ENCODE measurements around the gene NUMBL. TPM values are rescaled to one million over a fixed set of nuclear protein-coding genes. Genes with fewer than 3 reads are reported as not detected.

NUMBL gene
- total and polyA plus RNA-seq, 2 of the 8 experiments (the other 6 are each of a cell fraction or from before 2014, with no cell fraction given): 13.5 to 24.8 TPM

DNA sequence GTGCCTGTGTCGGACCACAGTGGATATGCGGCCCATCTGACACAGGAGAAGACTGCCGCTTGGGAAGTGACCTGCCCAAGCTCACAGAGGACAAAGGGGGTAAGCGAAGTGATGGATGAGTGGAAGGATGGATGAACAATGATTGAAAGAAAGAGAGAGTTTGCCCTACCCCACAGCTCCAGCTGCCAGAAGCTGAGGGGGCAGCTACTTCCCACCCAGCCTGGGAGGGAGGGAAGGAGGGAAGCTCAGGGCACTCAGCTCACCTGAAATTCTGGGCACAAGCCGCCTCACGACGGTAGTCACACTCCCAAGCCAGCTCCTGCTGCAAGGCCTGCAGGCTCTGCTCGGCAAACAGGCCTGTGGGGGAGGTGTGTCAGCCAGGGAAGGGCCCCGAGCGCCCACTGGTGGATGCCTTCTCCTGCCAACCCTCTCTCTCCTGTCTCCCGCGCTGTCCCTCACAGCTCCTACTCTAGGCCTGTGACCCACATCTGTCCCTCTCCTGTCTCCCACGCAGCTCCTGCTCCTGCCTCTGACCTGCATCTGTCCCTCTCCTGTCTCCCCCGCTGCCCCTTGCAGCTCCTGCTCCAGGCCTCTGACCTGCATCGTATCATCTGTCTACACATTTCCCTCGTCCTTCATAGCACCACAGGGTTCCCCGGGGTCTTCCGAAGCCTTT, 12.0 kb upstream of the NUMBL start:
- H3K23ac ChIP-seq (ENCODE audit: insufficient read length): no peak overlapping the region
- no peak overlapping the region for H4K5ac ChIP-seq (ENCODE audit: insufficient read length, low read depth, low read length)
- H3K4ac ChIP-seq (replicated peaks; ENCODE audit: insufficient read length, low read depth, low read length): no peak overlapping the region
- no peak overlapping the region for H3K18ac ChIP-seq (ENCODE audit: extremely low read depth, low read length)
- H3K9me3 ChIP-seq (ENCODE audit: insufficient read depth in 2 of 2, low read depth in 1 of 2, low read length in 1 of 2): no peaks in the 10 kb centered on the region
- POLR2A ChIA-PET (ENCODE audit: partially characterized antibody): interaction anchor here (0.9 to 2.8 kb wide), 12 partner anchors 9 to 126 kb away, joined by 3 to 24 read pairs (median 4); partner anchors contain the start of genes ACTMAP, COQ8B, ITPKC and NUMBL
- no peak overlapping the region for H2AK5ac ChIP-seq (ENCODE audit: low read depth, low read length)
- H2BK20ac ChIP-seq (ENCODE audit: low read length): no peak overlapping the region
- peak in 1 of 2 experiments; percentile 84 for DNase-seq (ENCODE audit: low read depth in 1 of 2, low spot score in 2 of 2)
- H2BK15ac ChIP-seq (ENCODE audit: low read length): no peak overlapping the region
- H2BK120ac ChIP-seq (replicated peaks; ENCODE audit: low read depth, low read length): no peak overlapping the region
- no peak for FAIRE-seq
- CTCF ChIA-PET (ENCODE audit: partially characterized antibody): interaction anchor here (0.7 to 4.0 kb wide), 19 partner anchors 9 to 122 kb away, joined by 3 to 15 read pairs (median 3); partner anchors contain the start of genes COQ8B, ITPKC and MIA
- H3K27ac ChIP-seq (ENCODE audit: low read depth, low read length): no peak overlapping the region; the same call in 1 of the 2 replicates
- 0 out of 4 replicates have a peak overlapping the region, but pooled peaks of 1 of the 2 experiments have one; percentile 6 for H3K4me2 ChIP-seq (ENCODE audit: insufficient read depth in 1 of 2, low read depth in 2 of 2, low read length in 2 of 2)
- peaks cover 3% of the 10 kb centered on the region; the same call in 1 of the 2 replicates for H3K79me1 ChIP-seq (ENCODE audit: low read depth, low read length)
- peaks cover 0 to 4% of the 10 kb centered on the region in 2 experiments for H4K20me1 ChIP-seq (replicated peaks in 1 of 2; ENCODE audit: control insufficient read depth in 1 of 2, insufficient read depth in 2 of 2, low read length in 2 of 2)
- no peak overlapping the region for H3K56ac ChIP-seq (replicated peaks; ENCODE audit: insufficient read length, low read depth, low read length)
- H3K36me3 ChIP-seq (ENCODE audit: control insufficient read depth in 2 of 4, insufficient read depth in 4 of 4, low read length in 3 of 4): peaks cover 8 to 28% (median 25%) of the 10 kb centered on the region in 4 experiments; a peak in 7 of 8 replicates
- no peak overlapping the region for H4K91ac ChIP-seq (replicated peaks; ENCODE audit: insufficient read length, low read length)
- H2BK12ac ChIP-seq (ENCODE audit: low read depth, low read length): no peak overlapping the region
- no peak overlapping the region for H3K14ac ChIP-seq (ENCODE audit: insufficient read length)
- no peaks in the 10 kb centered on the region for H3K27me3 ChIP-seq (replicated peaks in 1 of 4; ENCODE audit: control insufficient read depth in 3 of 4, extremely low read depth in 1 of 4, insufficient read depth in 3 of 4, low read length in 3 of 4)
- H3K4me1 ChIP-seq (replicated peaks in 1 of 4; ENCODE audit: control insufficient read depth in 3 of 4, insufficient read depth in 4 of 4, low read length in 3 of 4): peaks cover 0 to 4% (median 1%) of the 10 kb centered on the region in 4 experiments; a peak in 5 of 7 replicates
- H2AFZ ChIP-seq (ENCODE audit: low read length): no peak overlapping the region
- no peak overlapping the region for H2BK5ac ChIP-seq (ENCODE audit: low read depth, low read length)
- no peak overlapping the region for H4K8ac ChIP-seq (ENCODE audit: extremely low read depth, insufficient read depth, low read length)
- no peaks in the 10 kb centered on the region; the same call in 1 of the 2 replicates for H3K23me2 ChIP-seq (ENCODE audit: low read depth, low read length)
- H3K79me2 ChIP-seq (ENCODE audit: control insufficient read depth in 1 of 2, insufficient read depth in 2 of 2, low read length in 2 of 2): no peaks in the 10 kb centered on the region
- 76 to 100% methylated on average over 1 to 18 of the region's 18 CpGs for WGBS, 2 experiments (ENCODE audit: extremely low coverage in 1 of 2, insufficient coverage in 1 of 2, insufficient read length in 1 of 2, insufficient replicate concordance in 2 of 2, low coverage in 1 of 2, low lambda C conversion rate in 2 of 2, missing lambda C conversion rate in 1 of 2)
- no peak overlapping the region for H3K4me3 ChIP-seq (ENCODE audit: extremely low read depth in 1 of 4, insufficient read depth in 2 of 4, low read depth in 3 of 4, low read length in 4 of 4)
- H3K9ac ChIP-seq (replicated peaks in 1 of 4; ENCODE audit: extremely low read depth in 1 of 4, low read depth in 3 of 4, low read length in 3 of 4): no peak overlapping the region
- TF ChIP-seq SIN3A (conservative IDR thresholded peaks at IDR 0.05 in 1 of 2, IDR thresholded peaks at IDR 0.05 in 1 of 2; ENCODE audit: low read depth in 1 of 2, low read length in 2 of 2): 0 out of 4 replicates have a peak, but pooled peaks of 1 of the 2 experiments have one; percentile 39
- no peak for TF ChIP-seq TEAD4 (IDR thresholded peaks at IDR 0.05; ENCODE audit: low read depth, low read length)
- TF ChIP-seq, protein P1, sequence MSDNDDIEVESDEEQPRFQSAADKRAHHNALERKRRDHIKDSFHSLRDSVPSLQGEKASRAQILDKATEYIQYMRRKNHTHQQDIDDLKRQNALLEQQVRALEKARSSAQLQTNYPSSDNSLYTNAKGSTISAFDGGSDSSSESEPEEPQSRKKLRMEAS (IDR thresholded peaks at IDR 0.05): 0 out of 2 replicates have a peak, but pooled peaks have one; percentile 37
- TF ChIP-seq ATF3 (IDR thresholded peaks at IDR 0.05; ENCODE audit: insufficient read depth, low read depth, low read length): no peak
- TF ChIP-seq EP300 (IDR thresholded peaks at IDR 0.05; ENCODE audit: borderline replicate concordance in 1 of 2, low read depth in 2 of 2, low read length in 2 of 2): no peak
- TF ChIP-seq CHD2 (IDR thresholded peaks at IDR 0.05; ENCODE audit: low read length): no peak
- TF ChIP-seq BCL11A (IDR thresholded peaks at IDR 0.05; ENCODE audit: low read depth in 2 of 2, low read length in 2 of 2): no peak
